ENCODE measurements around the gene CRAT.

The CRAT gene

GRCh38 chr9:129110740-129111527 lies at the start of gene CRAT, which contains the start of gene PTPA:
Gene CRAT (minus strand): TSS chr9:129110793. CDS start chr9:129110509, 284 bp downstream.
Gene PTPA (plus strand): TSS chr9:129111415. CDS start chr9:129111601, 186 bp downstream.
- DNase-seq (ENCODE audit: insufficient read length, low spot score) (peak; percentile 98), FAIRE-seq (peak; percentile 64)

- no peak for DNase-seq (ENCODE audit: insufficient read length, low spot score)
- no peak for FAIRE-seq
Observed at GRCh38 chr9:129156163-129156562, 45.6 kb upstream of the CRAT start.

GRCh38 chr9:129154866-129155477 lies 44.4 kb upstream of the CRAT start:
- no peak for DNase-seq (ENCODE audit: insufficient read length, low spot score)
- FAIRE-seq: no peak

GRCh38 chr9:129151469-129151868 lies 40.9 kb upstream of the CRAT start:
- FAIRE-seq (no peak), DNase-seq (ENCODE audit: insufficient read length, low spot score) (no peak)

- no peak for DNase-seq (ENCODE audit: insufficient read length, low spot score)
- no peak for FAIRE-seq
Observed at GRCh38 chr9:129150672-129151211, 40.1 kb upstream of the CRAT start.

GRCh38 chr9:129150122-129150521 lies 39.5 kb upstream of the CRAT start:
- FAIRE-seq (no peak), DNase-seq (ENCODE audit: insufficient read length, low spot score) (no peak)

- FAIRE-seq: no peak
- DNase-seq (ENCODE audit: insufficient read length, low spot score): no peak
Observed at GRCh38 chr9:129149442-129149841, 38.8 kb upstream of the CRAT start.

- FAIRE-seq: peak; percentile 74
- no peak for DNase-seq (ENCODE audit: insufficient read length, low spot score)
Observed at GRCh38 chr9:129148463-129149204, 38.0 kb upstream of the CRAT start.

- FAIRE-seq (no peak), DNase-seq (ENCODE audit: insufficient read length, low spot score) (no peak)
Observed at GRCh38 chr9:129146441-129146941, 35.9 kb upstream of the CRAT start.

- DNase-seq (ENCODE audit: insufficient read length, low spot score) (no peak), FAIRE-seq (no peak)
Observed at GRCh38 chr9:129145841-129146292, 35.3 kb upstream of the CRAT start.

GRCh38 chr9:129145316-129145715 lies 34.7 kb upstream of the CRAT start:
- FAIRE-seq (no peak), DNase-seq (ENCODE audit: insufficient read length, low spot score) (no peak)

- FAIRE-seq (peak; percentile 83), DNase-seq (ENCODE audit: insufficient read length, low spot score) (peak; percentile 87)
Observed at GRCh38 chr9:129143031-129143927, 32.7 kb upstream of the CRAT start.

GRCh38 chr9:129142138-129142935 lies 31.7 kb upstream of the CRAT start:
- FAIRE-seq (peak; percentile 40), DNase-seq (ENCODE audit: insufficient read length, low spot score) (no peak)

GRCh38 chr9:129141066-129142041 lies 30.8 kb upstream of the CRAT start:
- DNase-seq (ENCODE audit: insufficient read length, low spot score) (peak; percentile 61), FAIRE-seq (peak; percentile 95)

GRCh38 chr9:129140397-129141065 lies 29.9 kb upstream of the CRAT start:
- DNase-seq (ENCODE audit: insufficient read length, low spot score) (no peak), FAIRE-seq (peak; percentile 66)

- DNase-seq (ENCODE audit: insufficient read length, low spot score) (peak; percentile 78), FAIRE-seq (peak; percentile 95)
Observed at GRCh38 chr9:129139993-129140396, 29.4 kb upstream of the CRAT start.
